Left lung (tissue), 10 donors: Measurements from ENCODE around the gene SLC25A18. TPM values are rescaled to one million over a fixed set of nuclear protein-coding genes. Genes with fewer than 3 reads are reported as not detected.

Source experiments
- ATAC-seq: fragments of 200-7000 bp; cut with Tn5 transposase; one replicate; pipeline ENCODE4 v1.9.1; 2020; ENCODE audit warnings: moderate library complexity
- DNase-seq, 4 donors: peaks; one replicate each; pipeline ENCODE4 v3.0.0-alpha.2; 2013 to 2020
- H3K27ac ChIP-seq, 2 donors: fragments of 200-600 bp; sonication (generic) in 1 of 2; one replicate each; pipeline versions ENCODE4 v1.5.0 to v1.8.0; 2020 to 2021
- H3K27me3 ChIP-seq, 2 donors: fragments of 200-600 bp; sonication (generic) in 1 of 2; one replicate each; pipeline versions ENCODE4 v1.5.0 to v1.8.0; 2020 to 2021
- H3K36me3 ChIP-seq, 2 donors: fragments of 200-600 bp; sonication (generic) in 1 of 2; one replicate each; pipeline versions ENCODE4 v1.5.0 to v1.8.0; 2020 to 2021
- H3K4me1 ChIP-seq, 2 donors: fragments of 200-600 bp; one replicate each; pipeline ENCODE4 v1.8.0; 2021
- H3K4me3 ChIP-seq, 2 donors: fragments of 200-600 bp; sonication (generic) in 1 of 2; one replicate each; pipeline versions ENCODE4 v1.5.0 to v1.8.0; 2020 to 2021; ENCODE audit warnings: mild to moderate bottlenecking in 1 of 2
- H3K9me3 ChIP-seq, 2 donors: fragments of 200-600 bp; sonication (generic) in 1 of 2; one replicate each; pipeline versions ENCODE4 v1.5.0 to v1.8.0; 2020 to 2021
- CTCF ChIP-seq, 2 donors: fragments of 200-600 bp; sonication (generic) in 1 of 2; IDR thresholded peaks; one replicate each; pipeline versions ENCODE4 v1.5.0 to v1.8.0; 2021; ENCODE audit warnings: antibody characterized with exemption in 2 of 2
- intact Hi-C, 2 donors: fragments of 100-400 bp; cut with DNase I; formaldehyde crosslinking; loops; one replicate each; pipeline versions ENCODE4 v1.11.2 to v1.14.2; 2022
- polyA plus RNA-seq, 6 donors: library from polyadenylated mRNA; unstranded; fragments of 120-200 nt; gene quantifications; one replicate each; pipeline ENCODE4 v1.2.1, GENCODE V29; 2013; ENCODE audit not compliant: insufficient read length in 6 of 6
- total RNA-seq, 2 donors: library from RNA; stranded (reverse); fragmentation: NEBNext Ultra II Directional; extraction: Animal tissue kit (Norgen Biotek cat#: 25700); gene quantifications; one replicate each; pipeline ENCODE4 v1.2.1, GENCODE V29; 2021
- donor health status: DM: no; HTN: yes; CAD: no.
- donor health status: DM: no; HTN: no; CAD: no.

SLC25A18 gene
- total and polyA plus RNA-seq, 8 donors, result 0.26 to 0.56 (median 0.40) TPM

GRCh38 chr22:17566776-17567175 lies 3.5 kb downstream of the SLC25A18 start:
- peaks cover 0 to 5% of the 10 kb centered on the region in 2 donors for H3K27me3 ChIP-seq
- no peak for DNase-seq
- H3K4me3 ChIP-seq, result no peak overlapping the region
- no peak overlapping the region for H3K27ac ChIP-seq
- H3K36me3 ChIP-seq, result no peaks in the 10 kb centered on the region
- H3K9me3 ChIP-seq, result no peaks in the 10 kb centered on the region
- no peak for TF ChIP-seq CTCF (IDR thresholded peaks at IDR 0.05)
- intact Hi-C loops, result no loop called here
- ATAC-seq, result no peak
- peaks cover 17 to 25% of the 10 kb centered on the region in 2 donors for H3K4me1 ChIP-seq

GRCh38 chr22:17569971-17570511 lies 6.7 kb downstream of the SLC25A18 start:
- no peak for TF ChIP-seq CTCF (IDR thresholded peaks at IDR 0.05)
- Histone ChIP-seq H3K4me3 (no peak overlapping the region), H3K4me1 (peaks cover 15 to 17% of the 10 kb centered on the region in 2 donors), H3K36me3 (no peaks in the 10 kb centered on the region), H3K9me3 (no peaks in the 10 kb centered on the region), H3K27me3 (peaks cover 0 to 5% of the 10 kb centered on the region in 2 donors), H3K27ac (peak overlapping the region in 1 of 2 donors; percentile 82)
- intact Hi-C loops, result no loop called here
- peak; percentile 16 for ATAC-seq
- peak in 1 of 4 donors; percentile 41 for DNase-seq

- peaks cover 15 to 17% of the 10 kb centered on the region in 2 donors for H3K4me1 ChIP-seq
- TF ChIP-seq CTCF (IDR thresholded peaks at IDR 0.05), result no peak
- H3K4me3 ChIP-seq, result peak overlapping the region in 1 of 2 donors; percentile 0
- H3K9me3 ChIP-seq, result no peaks in the 10 kb centered on the region
- ATAC-seq, result peak; percentile 64
- H3K36me3 ChIP-seq, result no peaks in the 10 kb centered on the region
- peak overlapping the region; percentile 65 to 82 for H3K27ac ChIP-seq
- DNase-seq, result peak in 2 of 4 donors; percentile 66 to 78
- intact Hi-C loops, result no loop called here
- H3K27me3 ChIP-seq, result peaks cover 0 to 5% of the 10 kb centered on the region in 2 donors
Observed at GRCh38 chr22:17570851-17571631, 7.7 kb downstream of the SLC25A18 start.

- ATAC-seq, result no peak
Observed at GRCh38 chr22:17575151-17575550, 11.9 kb downstream of the SLC25A18 start.

More at GRCh38 chr22:17575151-17575550, 11.9 kb downstream of the SLC25A18 start:
- no peak for TF ChIP-seq CTCF (IDR thresholded peaks at IDR 0.05)
- peaks cover 6% of the 10 kb centered on the region in 2 donors for H3K4me1 ChIP-seq
- H3K27me3 ChIP-seq, result peaks cover 0 to 1% of the 10 kb centered on the region in 2 donors
- H3K36me3 ChIP-seq, result no peaks in the 10 kb centered on the region
- H3K27ac ChIP-seq, result no peak overlapping the region
- intact Hi-C loops, result no loop called here
- no peaks in the 10 kb centered on the region for H3K9me3 ChIP-seq
- no peak for DNase-seq
- H3K4me3 ChIP-seq, result no peak overlapping the region
